IMR-90 (cell line): ENCODE measurements around the gene COL8A1. TPM values are rescaled to one million over a fixed set of nuclear protein-coding genes. Genes with fewer than 3 reads are reported as not detected.

Experiments used
- ATAC-seq: fragments of 200-7000 bp; cut with Tn5 transposase; 2 replicates; pipeline ENCODE4 v1.9.1; 2020; ENCODE audit warnings: low read depth, mild to moderate bottlenecking, moderate library complexity
- BruUV-seq: library from RNA; stranded (reverse); fragments of 400-500 nt; replicated peaks from 2 replicates; lab custom pipeline; 2021; lab: Mats Ljungman, UMichigan
- CTCF ChIA-PET: fragments of 300-600 bp; formaldehyde crosslinking; extraction: SDS; loops from one replicate; lab custom pipeline; 2021; ENCODE audit warnings: antibody characterized with exemption; lab: Yijun Ruan, JAX
- POLR2A ChIA-PET: fragments of 300-600 bp; sonication (Branson Sonifier 250); formaldehyde crosslinking; loops from one replicate; lab custom pipeline; 2022; ENCODE audit warnings: antibody characterized with exemption; ENCODE audit not compliant: unreplicated experiment; lab: Charles Lee
- DNase-seq: peaks from one replicate; pipeline ENCODE4 v3.0.0; 2013
- H2AFZ ChIP-seq: replicated peaks from 2 replicates; pipeline ENCODE3; 2013; ENCODE audit warnings: low read length, mild to moderate bottlenecking; ENCODE audit not compliant: poor library complexity
- H2AK5ac ChIP-seq: 2 replicates; pipeline ENCODE4 v1.6.1; 2013; ENCODE audit warnings: low read depth, low read length, inconsistent platforms
- H2AK9ac ChIP-seq: replicated peaks from 2 replicates; pipeline ENCODE3; 2013; ENCODE audit warnings: mild to moderate bottlenecking, low read depth, low read length, moderate library complexity; ENCODE audit not compliant: poor library complexity
- H2BK120ac ChIP-seq: 2 replicates; pipeline ENCODE4 v1.6.1; 2013; ENCODE audit warnings: low read depth, low read length, inconsistent platforms
- H2BK15ac ChIP-seq: 3 replicates; pipeline ENCODE4 v1.6.1; 2013; ENCODE audit warnings: low read depth, low read length, inconsistent platforms
- H2BK20ac ChIP-seq: 2 replicates; pipeline ENCODE4 v1.6.1; 2013; ENCODE audit warnings: low read depth, mild to moderate bottlenecking, inconsistent platforms, low read length, moderate library complexity
- H2BK5ac ChIP-seq: 2 replicates; pipeline ENCODE4 v1.6.1; 2013; ENCODE audit warnings: mild to moderate bottlenecking, low read depth, low read length, inconsistent platforms; ENCODE audit not compliant: poor library complexity, severe bottlenecking
- H3K14ac ChIP-seq: replicated peaks from 2 replicates; pipeline ENCODE4 v1.6.1; 2013; ENCODE audit warnings: low read depth, low read length, inconsistent platforms
- H3K18ac ChIP-seq: 2 replicates; pipeline ENCODE4 v1.6.1; 2013; ENCODE audit warnings: low read depth, low read length, control low read depth
- H3K23ac ChIP-seq: 2 replicates; pipeline ENCODE4 v1.6.1; 2013; ENCODE audit warnings: low read depth, low read length, inconsistent platforms
- H3K27ac ChIP-seq: 2 replicates; pipeline ENCODE4 v1.5.1; 2013; ENCODE audit warnings: mild to moderate bottlenecking, control low read depth, low read length; ENCODE audit not compliant: insufficient read depth
- H3K27me3 ChIP-seq: 2 replicates; pipeline ENCODE4 v1.6.1; 2013; ENCODE audit warnings: low read length; ENCODE audit not compliant: control insufficient read depth, insufficient read depth
- H3K36me3 ChIP-seq: 2 replicates; pipeline ENCODE4 v1.6.1; 2013; ENCODE audit warnings: low read length, mixed read lengths; ENCODE audit not compliant: control insufficient read depth, insufficient read depth
- H3K4ac ChIP-seq: 2 replicates; pipeline ENCODE4 v1.6.1; 2013; ENCODE audit warnings: low read depth, low read length, inconsistent platforms
- H3K4me1 ChIP-seq: 2 replicates; pipeline ENCODE4 v1.6.1; 2013; ENCODE audit warnings: low read length, mixed read lengths; ENCODE audit not compliant: control insufficient read depth, insufficient read depth
- H3K4me2 ChIP-seq: 2 replicates; pipeline ENCODE4 v1.6.1; 2013; ENCODE audit warnings: low read depth, mild to moderate bottlenecking, control low read depth, low read length, moderate library complexity
- H3K4me3 ChIP-seq: 2 replicates; pipeline ENCODE4 v1.5.1; 2013; ENCODE audit warnings: low read depth, mild to moderate bottlenecking, control low read depth, low read length, moderate library complexity; ENCODE audit not compliant: insufficient read depth
- H3K56ac ChIP-seq: 2 replicates; pipeline ENCODE4 v1.6.1; 2013; ENCODE audit warnings: low read length, inconsistent platforms; ENCODE audit not compliant: insufficient read depth; ENCODE audit errors: extremely low read depth
- H3K79me1 ChIP-seq, 2 experiments: 2 replicates each; pipeline ENCODE4 v1.6.1; 2013; ENCODE audit warnings: low read length in 2 of 2, inconsistent platforms in 1 of 2, low read depth in 1 of 2
- H3K9ac ChIP-seq: 2 replicates; pipeline ENCODE4 v1.6.1; 2013; ENCODE audit warnings: low read depth, low read length, control low read depth
- H3K9me1 ChIP-seq: 2 replicates; pipeline ENCODE4 v1.6.1; 2013; ENCODE audit warnings: low read length, inconsistent platforms; ENCODE audit not compliant: insufficient read depth
- H3K9me3 ChIP-seq: 2 replicates; pipeline ENCODE4 v1.6.1; 2013; ENCODE audit warnings: low read length; ENCODE audit not compliant: control insufficient read depth, insufficient read depth
- H4K20me1 ChIP-seq: 2 replicates; pipeline ENCODE4 v1.6.1; 2013; ENCODE audit warnings: low read length, inconsistent platforms; ENCODE audit not compliant: insufficient read depth
- H4K5ac ChIP-seq: 2 replicates; pipeline ENCODE4 v1.6.1; 2013; ENCODE audit warnings: mild to moderate bottlenecking, low read depth, low read length, control low read depth
- H4K8ac ChIP-seq, 2 experiments: 2 replicates each; pipeline ENCODE4 v1.6.1; 2013; ENCODE audit warnings: low read depth in 2 of 2, low read length in 2 of 2, control low read depth in 1 of 2, inconsistent platforms in 1 of 2
- H4K91ac ChIP-seq: 2 replicates; pipeline ENCODE4 v1.6.1; 2013; ENCODE audit warnings: low read depth, low read length, inconsistent platforms; ENCODE audit not compliant: insufficient read depth
- BHLHE40 ChIP-seq: fragments of 150-350 bp; IDR thresholded peaks from 2 replicates; pipeline ENCODE4 v1.6.1; 2016; ENCODE audit warnings: mild to moderate bottlenecking, low read depth, low read length
- CEBPB ChIP-seq: IDR thresholded peaks from 2 replicates; pipeline ENCODE4 v1.6.1; 2012; ENCODE audit warnings: low read depth, low read length, improper control_type of control experiment
- CHD1 ChIP-seq: IDR thresholded peaks from 2 replicates; pipeline ENCODE4 v1.6.1; 2012; ENCODE audit warnings: low read depth, low read length, improper control_type of control experiment
- CTCF ChIP-seq: conservative IDR thresholded peaks from 2 replicates; pipeline ENCODE4 v1.5.1; 2012; ENCODE audit warnings: mild to moderate bottlenecking, low read depth, low read length, improper control_type of control experiment
- ELK1 ChIP-seq: fragments of 150-350 bp; IDR thresholded peaks from 2 replicates; pipeline ENCODE4 v1.6.1; 2016; ENCODE audit warnings: low read depth, mild to moderate bottlenecking, low read length, moderate library complexity, borderline replicate concordance
- FOS ChIP-seq: fragments of 150-350 bp; IDR thresholded peaks from 2 replicates; pipeline ENCODE4 v1.6.1; 2016; ENCODE audit warnings: low read depth, low read length
- MAFK ChIP-seq: IDR thresholded peaks from 2 replicates; pipeline ENCODE4 v1.6.1; 2012; ENCODE audit warnings: low read depth, low read length, improper control_type of control experiment
- MAZ ChIP-seq: IDR thresholded peaks from 2 replicates; pipeline ENCODE4 v1.6.1; 2012; ENCODE audit warnings: low read depth, mild to moderate bottlenecking, low read length, improper control_type of control experiment, moderate library complexity, borderline replicate concordance
- MXI1 ChIP-seq: IDR thresholded peaks from 2 replicates; pipeline ENCODE4 v1.6.1; 2012; ENCODE audit warnings: low read depth, mild to moderate bottlenecking, low read length, moderate library complexity, borderline replicate concordance
- NFE2L2 ChIP-seq: fragments of 150-350 bp; IDR thresholded peaks from 2 replicates; pipeline ENCODE4 v1.6.1; 2016; ENCODE audit warnings: low read depth, mild to moderate bottlenecking, low read length
- POLR2A ChIP-seq: IDR thresholded peaks from 2 replicates; pipeline ENCODE4 v1.6.1; 2012; ENCODE audit warnings: mild to moderate bottlenecking, low read depth, low read length
- RAD21 ChIP-seq: IDR thresholded peaks from 2 replicates; pipeline ENCODE4 v1.6.1; 2012; ENCODE audit warnings: low read length, improper control_type of control experiment
- RCOR1 ChIP-seq: IDR thresholded peaks from 2 replicates; pipeline ENCODE4 v1.6.1; 2012; ENCODE audit warnings: mild to moderate bottlenecking, low read length, improper control_type of control experiment; ENCODE audit not compliant: insufficient replicate concordance
- RFX5 ChIP-seq: IDR thresholded peaks from 2 replicates; pipeline ENCODE4 v1.8.0; 2012; ENCODE audit warnings: low read depth, mild to moderate bottlenecking, low read length, moderate library complexity
- SMC3 ChIP-seq: fragments of 150-350 bp; IDR thresholded peaks from 2 replicates; pipeline ENCODE4 v1.6.1; 2016; ENCODE audit warnings: low read depth, mild to moderate bottlenecking, antibody characterized with exemption, low read length, moderate library complexity
- WGBS, 2 experiments: methylation state at CpG; one replicate each; pipeline versions ENCODE4 v1.1.5 to v1.1.7; 2013; ENCODE audit warnings: missing lambda C conversion rate in 2 of 2; ENCODE audit not compliant: insufficient read length in 1 of 2; ENCODE audit errors: extremely low coverage in 2 of 2; 5-methylcytosine and 5-hydroxymethylcytosine counted together
- dilution Hi-C: fragments of 300-500 bp; cut with HindIII; formaldehyde crosslinking; loops from one replicate; pipeline ENCODE4 v1.14.3; 2018; ENCODE audit warnings: low sequenced_read_pairs; ENCODE audit not compliant: unreplicated experiment
- in situ Hi-C: fragments of 300-500 bp; cut with MboI; formaldehyde crosslinking; loops from 3 replicates; pipeline ENCODE4 v1.14.3; 2019; ENCODE audit warnings: low sequenced_read_pairs, inconsistent platforms, mixed read lengths
- intact Hi-C: fragments of 100-400 bp; cut with micrococcal nuclease; formaldehyde crosslinking; loops from 2 replicates; pipeline ENCODE4 v1.10.0; 2022
- polyA plus RNA-seq, 3 experiments: library from polyadenylated mRNA; depleted of rRNA; stranded (reverse); fragments of >200 nt; gene quantifications; 2 replicates each; pipeline ENCODE4 v1.2.3, GENCODE V29; 2012; ENCODE audit warnings: low replicate concordance in 1 of 3
- total RNA-seq: library from RNA; depleted of rRNA; stranded (reverse); fragments of >200 nt; gene quantifications from 2 replicates; pipeline ENCODE4 v1.2.3, GENCODE V29; 2012
- TF ChIP-seq, protein P1 (sequence below): fragments of 150-350 bp; IDR thresholded peaks from 2 replicates; pipeline ENCODE4 v1.6.1; 2017; ENCODE audit warnings: mild to moderate bottlenecking, antibody characterized with exemption, low read length, low read depth

The COL8A1 gene
- total and polyA plus RNA-seq, 2 of the 4 experiments (the other 2 are of a cell fraction), result 119 to 151 TPM

DNA sequence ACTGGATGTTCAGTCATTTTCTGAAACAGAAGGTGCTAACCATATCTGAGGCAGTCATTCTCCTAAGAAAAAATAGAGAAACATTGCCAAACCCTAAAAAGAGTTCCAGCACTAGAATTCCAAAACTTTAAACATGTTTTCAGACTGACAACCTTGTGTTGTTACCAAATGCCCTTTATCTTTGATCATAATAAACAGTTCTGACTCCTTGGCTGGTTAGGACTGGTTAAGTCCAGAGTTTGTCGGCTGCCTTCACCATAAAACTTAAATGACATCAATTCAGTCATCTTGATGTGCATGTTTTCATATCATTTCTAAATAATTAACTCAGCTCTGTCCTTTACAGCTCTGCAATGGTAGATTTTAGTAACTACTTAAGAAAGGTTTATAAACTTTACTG, 68.0 kb downstream of the COL8A1 start:
- Histone ChIP-seq H4K5ac (no peak overlapping the region), H4K91ac (no peak overlapping the region), H2AK5ac (no peak overlapping the region), H3K27ac (no peak overlapping the region), H2AFZ (no peak overlapping the region), H2BK20ac (no peak overlapping the region), H3K27me3 (no peaks in the 10 kb centered on the region), H3K18ac (no peak overlapping the region), H2BK120ac (no peak overlapping the region), H2BK5ac (no peak overlapping the region), H3K4me3 (no peak overlapping the region), H3K23ac (no peak overlapping the region), H3K14ac (no peak overlapping the region), H3K4ac (no peak overlapping the region), H3K79me1 (peaks cover 12 to 18% of the 10 kb centered on the region in 2 experiments), H2BK15ac (no peak overlapping the region), H2AK9ac (no peak overlapping the region), H3K9me1 (peaks cover 18% of the 10 kb centered on the region), H3K56ac (no peak overlapping the region), H3K4me2 (no peak overlapping the region), H3K4me1 (peaks cover 8% of the 10 kb centered on the region), H4K8ac (no peak overlapping the region), H3K9ac (no peak overlapping the region), H3K36me3 (peaks cover 7% of the 10 kb centered on the region), H3K9me3 (no peaks in the 10 kb centered on the region), H4K20me1 (0 out of 2 replicates have a peak, but pooled peaks cover 3% of the 10 kb centered on the region)
- peak; percentile 64 for ATAC-seq
- dilution Hi-C loops (no loop called here), intact Hi-C loops (no loop called here), in situ Hi-C loops (no loop called here)
- BruUV-seq, result no TSS peak
- WGBS, 2 experiments, result no CpG with 5 or more reads among the region's 1 CpG
- TF ChIP-seq RFX5 (no peak), FOS (no peak), SMC3 (no peak), MAZ (no peak), CTCF (no peak), CHD1 (no peak), RCOR1 (no peak), NFE2L2 (no peak), POLR2A (no peak), RAD21 (no peak), MXI1 (no peak), CEBPB (no peak), ELK1 (no peak), BHLHE40 (no peak), MAFK (no peak)
- TF ChIP-seq, protein P1, sequence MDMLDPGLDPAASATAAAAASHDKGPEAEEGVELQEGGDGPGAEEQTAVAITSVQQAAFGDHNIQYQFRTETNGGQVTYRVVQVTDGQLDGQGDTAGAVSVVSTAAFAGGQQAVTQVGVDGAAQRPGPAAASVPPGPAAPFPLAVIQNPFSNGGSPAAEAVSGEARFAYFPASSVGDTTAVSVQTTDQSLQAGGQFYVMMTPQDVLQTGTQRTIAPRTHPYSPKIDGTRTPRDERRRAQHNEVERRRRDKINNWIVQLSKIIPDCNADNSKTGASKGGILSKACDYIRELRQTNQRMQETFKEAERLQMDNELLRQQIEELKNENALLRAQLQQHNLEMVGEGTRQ, result no peak
- POLR2A ChIA-PET, result no interaction called here
- DNase-seq, result peak; percentile 21
- CTCF ChIA-PET, result no interaction called here
